Panc1 (cell line): ENCODE measurements around the gene VSIG10L2. TPM values are rescaled to one million over a fixed set of nuclear protein-coding genes. Genes with fewer than 3 reads are reported as not detected.

Experiments
- ATAC-seq: fragments of 200-7000 bp; cut with Tn5 transposase; 2 replicates; pipeline ENCODE4 v1.9.1; 2020; ENCODE audit warnings: mild to moderate bottlenecking, moderate library complexity
- BruUV-seq: library from RNA; stranded (reverse); fragments of 400-500 nt; replicated peaks from 2 replicates; lab custom pipeline; 2021; lab: Mats Ljungman, UMichigan
- CTCF ChIA-PET: fragments of 300-600 bp; sonication (Branson Sonifier 250); formaldehyde crosslinking; loops from one replicate; lab custom pipeline; 2022; ENCODE audit warnings: antibody characterized with exemption; lab: Charles Lee
- POLR2A ChIA-PET: fragments of 300-600 bp; sonication (Branson Sonifier 250); formaldehyde crosslinking; loops from one replicate; lab custom pipeline; 2022; ENCODE audit warnings: antibody characterized with exemption; lab: Charles Lee
- DNase-seq: peaks from one replicate; pipeline ENCODE4 v3.0.0-alpha.2; 2010; ENCODE audit warnings: low read depth, low spot score
- H3K27ac ChIP-seq: 2 replicates; pipeline ENCODE4 v1.5.1; 2011; ENCODE audit warnings: mild to moderate bottlenecking, low read length, inconsistent platforms
- H3K27me3 ChIP-seq: fragments of 200-500 bp; sonication (Bioruptor generic); 2 replicates; pipeline ENCODE4 v1.6.0; 2014; ENCODE audit warnings: low read length, inconsistent platforms; ENCODE audit not compliant: control insufficient read depth, insufficient read depth
- H3K36me3 ChIP-seq: fragments of 200-500 bp; sonication (Bioruptor generic); 2 replicates; pipeline ENCODE4 v1.5.1; 2014; ENCODE audit warnings: inconsistent platforms, mild to moderate bottlenecking, low read length, moderate library complexity; ENCODE audit not compliant: control insufficient read depth, insufficient read depth
- H3K4me1 ChIP-seq: 2 replicates; pipeline ENCODE4 v1.5.1; 2011; ENCODE audit warnings: inconsistent platforms, mild to moderate bottlenecking, low read length, moderate library complexity; ENCODE audit not compliant: control insufficient read depth, insufficient read depth
- H3K4me3 ChIP-seq, 2 experiments: 2 replicates each; pipeline ENCODE4 v1.5.1; 2011 to 2012; ENCODE audit warnings: low read depth in 2 of 2, low read length in 2 of 2, mild to moderate bottlenecking in 2 of 2, inconsistent platforms in 1 of 2, moderate library complexity in 1 of 2
- H3K9me3 ChIP-seq: fragments of 200-500 bp; sonication (Bioruptor generic); 2 replicates; pipeline ENCODE4 v1.5.1; 2014; ENCODE audit warnings: low read depth, mild to moderate bottlenecking, inconsistent platforms, low read length, moderate library complexity; ENCODE audit not compliant: control insufficient read depth, insufficient read depth
- POLR2AphosphoS5 ChIP-seq: IDR thresholded peaks from 2 replicates; pipeline ENCODE4 v1.6.1; 2012; ENCODE audit warnings: mild to moderate bottlenecking, low read depth, low read length, moderate library complexity
- SIN3A ChIP-seq: IDR thresholded peaks from 2 replicates; pipeline ENCODE4 v1.6.1; 2012; ENCODE audit warnings: low read depth, mild to moderate bottlenecking, low read length, moderate library complexity, borderline replicate concordance; ENCODE audit not compliant: insufficient read depth
- TCF7L2 ChIP-seq: IDR thresholded peaks from 2 replicates; pipeline ENCODE4 v1.6.1; 2011; ENCODE audit warnings: mild to moderate bottlenecking, low read depth, low read length, inconsistent platforms
- in situ Hi-C: cut with HindIII; loops from 2 replicates; pipeline ENCODE4 v1.10.0; 2016; ENCODE audit warnings: low sequenced_read_pairs, low pct_unique_long_range_greater_than_20kb
- intact Hi-C: fragments of 100-400 bp; cut with micrococcal nuclease; formaldehyde crosslinking; loops from one replicate; pipeline ENCODE4 v1.10.0; 2022; ENCODE audit not compliant: unreplicated experiment
- total RNA-seq: library from RNA; stranded (reverse); gene quantifications from one replicate; pipeline ENCODE4 v1.2.1, GENCODE V29; 2021; ENCODE audit not compliant: unreplicated experiment
- TF ChIP-seq, protein P1 (sequence below): fragments of 450-650 bp; IDR thresholded peaks from 2 replicates; pipeline ENCODE4 v1.5.1; 2017; ENCODE audit warnings: mild to moderate bottlenecking
- TF ChIP-seq, protein P2 (sequence below), 2 experiments: IDR thresholded peaks; 2 replicates each; pipeline ENCODE4 v1.6.1; 2011 to 2012; ENCODE audit warnings: low read depth in 2 of 2, control low read depth in 1 of 2, low read length in 1 of 2, mild to moderate bottlenecking in 1 of 2, moderate library complexity in 1 of 2; ENCODE audit not compliant: insufficient read depth in 1 of 2

Gene VSIG10L2
- total RNA-seq, 1 experiment from 2014 or later, result not detected

DNA sequence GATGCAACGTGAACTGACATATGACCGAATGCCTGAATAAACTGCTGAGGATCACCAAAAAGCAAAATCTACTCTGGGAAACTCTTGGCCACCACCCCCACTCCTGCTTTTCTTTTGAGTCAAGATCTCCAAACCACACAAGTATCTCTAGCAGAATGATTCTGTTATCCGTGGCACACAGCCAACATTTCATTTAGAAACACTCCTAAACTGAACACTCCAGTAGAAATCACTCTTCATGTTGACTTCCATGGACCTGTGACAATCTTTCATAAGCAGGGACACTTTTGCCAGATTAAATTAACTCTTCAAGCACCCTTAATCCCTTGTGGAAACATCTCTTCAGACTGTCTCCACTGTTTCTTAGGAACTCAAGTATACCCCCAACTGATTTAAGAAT is 44.4 kb downstream of the VSIG10L2 start:
- Histone ChIP-seq H3K36me3 (no peaks in the 10 kb centered on the region), H3K9me3 (no peaks in the 10 kb centered on the region), H3K4me1 (no peaks in the 10 kb centered on the region), H3K27me3 (no peaks in the 10 kb centered on the region), H3K27ac (no peak overlapping the region), H3K4me3 (no peak overlapping the region)
- no peak for DNase-seq
- intact Hi-C loops, result no loop called here
- POLR2A ChIA-PET, result no interaction called here
- BruUV-seq, result no TSS peak
- TF ChIP-seq SIN3A (no peak), POLR2AphosphoS5 (no peak), TCF7L2 (no peak)
- TF ChIP-seq, protein P1, sequence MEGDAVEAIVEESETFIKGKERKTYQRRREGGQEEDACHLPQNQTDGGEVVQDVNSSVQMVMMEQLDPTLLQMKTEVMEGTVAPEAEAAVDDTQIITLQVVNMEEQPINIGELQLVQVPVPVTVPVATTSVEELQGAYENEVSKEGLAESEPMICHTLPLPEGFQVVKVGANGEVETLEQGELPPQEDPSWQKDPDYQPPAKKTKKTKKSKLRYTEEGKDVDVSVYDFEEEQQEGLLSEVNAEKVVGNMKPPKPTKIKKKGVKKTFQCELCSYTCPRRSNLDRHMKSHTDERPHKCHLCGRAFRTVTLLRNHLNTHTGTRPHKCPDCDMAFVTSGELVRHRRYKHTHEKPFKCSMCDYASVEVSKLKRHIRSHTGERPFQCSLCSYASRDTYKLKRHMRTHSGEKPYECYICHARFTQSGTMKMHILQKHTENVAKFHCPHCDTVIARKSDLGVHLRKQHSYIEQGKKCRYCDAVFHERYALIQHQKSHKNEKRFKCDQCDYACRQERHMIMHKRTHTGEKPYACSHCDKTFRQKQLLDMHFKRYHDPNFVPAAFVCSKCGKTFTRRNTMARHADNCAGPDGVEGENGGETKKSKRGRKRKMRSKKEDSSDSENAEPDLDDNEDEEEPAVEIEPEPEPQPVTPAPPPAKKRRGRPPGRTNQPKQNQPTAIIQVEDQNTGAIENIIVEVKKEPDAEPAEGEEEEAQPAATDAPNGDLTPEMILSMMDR, result no peak
- TF ChIP-seq, protein P2, sequence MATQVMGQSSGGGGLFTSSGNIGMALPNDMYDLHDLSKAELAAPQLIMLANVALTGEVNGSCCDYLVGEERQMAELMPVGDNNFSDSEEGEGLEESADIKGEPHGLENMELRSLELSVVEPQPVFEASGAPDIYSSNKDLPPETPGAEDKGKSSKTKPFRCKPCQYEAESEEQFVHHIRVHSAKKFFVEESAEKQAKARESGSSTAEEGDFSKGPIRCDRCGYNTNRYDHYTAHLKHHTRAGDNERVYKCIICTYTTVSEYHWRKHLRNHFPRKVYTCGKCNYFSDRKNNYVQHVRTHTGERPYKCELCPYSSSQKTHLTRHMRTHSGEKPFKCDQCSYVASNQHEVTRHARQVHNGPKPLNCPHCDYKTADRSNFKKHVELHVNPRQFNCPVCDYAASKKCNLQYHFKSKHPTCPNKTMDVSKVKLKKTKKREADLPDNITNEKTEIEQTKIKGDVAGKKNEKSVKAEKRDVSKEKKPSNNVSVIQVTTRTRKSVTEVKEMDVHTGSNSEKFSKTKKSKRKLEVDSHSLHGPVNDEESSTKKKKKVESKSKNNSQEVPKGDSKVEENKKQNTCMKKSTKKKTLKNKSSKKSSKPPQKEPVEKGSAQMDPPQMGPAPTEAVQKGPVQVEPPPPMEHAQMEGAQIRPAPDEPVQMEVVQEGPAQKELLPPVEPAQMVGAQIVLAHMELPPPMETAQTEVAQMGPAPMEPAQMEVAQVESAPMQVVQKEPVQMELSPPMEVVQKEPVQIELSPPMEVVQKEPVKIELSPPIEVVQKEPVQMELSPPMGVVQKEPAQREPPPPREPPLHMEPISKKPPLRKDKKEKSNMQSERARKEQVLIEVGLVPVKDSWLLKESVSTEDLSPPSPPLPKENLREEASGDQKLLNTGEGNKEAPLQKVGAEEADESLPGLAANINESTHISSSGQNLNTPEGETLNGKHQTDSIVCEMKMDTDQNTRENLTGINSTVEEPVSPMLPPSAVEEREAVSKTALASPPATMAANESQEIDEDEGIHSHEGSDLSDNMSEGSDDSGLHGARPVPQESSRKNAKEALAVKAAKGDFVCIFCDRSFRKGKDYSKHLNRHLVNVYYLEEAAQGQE (IDR thresholded peaks at IDR 0.05; ENCODE audit: insufficient read depth in 1 of 2, low read depth in 2 of 2, low read length in 1 of 2), result no peak
- in situ Hi-C loops, result no loop called here
- CTCF ChIA-PET, result no interaction called here
- no peak for ATAC-seq

DNA sequence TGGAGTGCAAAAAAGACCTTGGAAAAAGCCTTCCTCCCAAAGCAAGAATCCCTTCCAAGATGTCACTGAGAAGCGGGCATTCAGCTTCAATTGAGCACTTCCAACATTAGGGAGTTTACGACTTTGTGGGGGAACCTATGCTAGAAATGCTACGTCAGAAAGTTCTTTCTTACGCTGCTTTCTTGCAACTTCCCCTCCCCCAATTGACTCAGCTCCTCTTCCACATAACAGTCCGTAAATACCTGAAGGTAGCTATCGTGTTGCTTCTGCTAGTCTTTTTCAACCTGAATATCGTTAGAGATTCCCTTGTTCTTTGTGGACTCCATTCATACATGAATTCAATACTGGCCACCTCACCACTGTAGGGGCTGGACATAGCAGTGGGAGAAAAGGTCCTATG is 47.0 kb downstream of the VSIG10L2 start:
- Histone ChIP-seq H3K36me3 (no peaks in the 10 kb centered on the region), H3K27ac (no peak overlapping the region), H3K9me3 (no peaks in the 10 kb centered on the region), H3K4me1 (no peaks in the 10 kb centered on the region), H3K27me3 (no peaks in the 10 kb centered on the region), H3K4me3 (no peak overlapping the region)
- TF ChIP-seq SIN3A (no peak), TCF7L2 (no peak), POLR2AphosphoS5 (no peak)
- TF ChIP-seq, protein P1, result no peak
- TF ChIP-seq, protein P2 (IDR thresholded peaks at IDR 0.05; ENCODE audit: insufficient read depth in 1 of 2, low read depth in 2 of 2, low read length in 1 of 2), result no peak
- ChIA-PET POLR2A (no interaction called here), CTCF (no interaction called here)
- intact Hi-C loops, result no loop called here
- no TSS peak for BruUV-seq
- no peak for DNase-seq
- ATAC-seq, result no peak
- in situ Hi-C loops, result no loop called here
